ENCODE measurements around the gene PCK2. TPM values are rescaled to one million over a fixed set of nuclear protein-coding genes. Genes with fewer than 3 reads are reported as not detected.

PCK2 gene
- total and polyA plus RNA-seq, 2 of the 13 experiments (the other 11 are each of a cell fraction or from before 2014, with no cell fraction given) = 129 to 272 TPM

DNA sequence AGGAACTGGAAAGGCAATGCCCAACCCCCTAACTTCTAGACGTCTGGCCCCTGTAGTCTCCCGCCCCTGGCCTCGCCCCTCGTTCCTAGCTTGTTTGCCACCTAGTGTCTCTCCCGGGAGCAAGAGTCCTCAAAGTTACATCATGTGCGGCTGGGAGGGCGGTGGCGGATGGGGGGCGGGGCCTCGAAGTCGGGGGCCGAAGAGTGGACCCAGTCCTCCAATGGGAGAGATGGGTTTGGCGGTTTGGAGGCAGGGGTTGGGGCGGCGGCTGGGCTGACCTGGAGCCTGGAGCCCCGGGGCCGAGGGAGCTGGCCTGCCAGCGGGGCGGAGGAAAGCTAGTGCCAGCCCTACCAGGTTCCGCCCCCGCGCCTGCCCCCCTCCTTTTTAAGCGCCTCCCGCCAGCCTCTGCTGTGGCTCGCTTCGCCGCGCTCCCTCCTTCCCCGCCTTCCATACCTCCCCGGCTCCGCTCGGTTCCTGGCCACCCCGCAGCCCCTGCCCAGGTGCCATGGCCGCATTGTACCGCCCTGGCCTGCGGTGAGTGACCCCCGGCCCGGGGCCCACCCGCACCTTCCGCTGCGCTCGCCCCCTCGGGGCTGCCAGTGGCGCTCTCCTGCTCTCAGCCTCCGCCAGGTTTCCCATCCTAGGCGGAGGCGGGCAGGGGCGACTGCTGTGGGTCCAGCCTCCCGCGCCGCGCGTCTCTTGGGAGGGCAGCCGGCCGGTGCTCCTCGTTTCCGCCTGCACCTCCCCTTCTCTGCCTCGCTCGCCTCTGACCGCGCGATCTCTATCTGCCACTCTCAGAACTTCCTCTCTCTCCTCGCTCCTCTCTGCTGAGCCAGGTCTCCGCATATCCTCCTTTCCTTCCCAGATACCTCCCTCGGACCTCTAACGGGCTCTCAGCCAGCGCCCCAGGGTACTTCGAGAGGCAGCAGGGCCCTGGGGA is at the start of gene PCK2 (continued):
- TF ChIP-seq, protein P1, sequence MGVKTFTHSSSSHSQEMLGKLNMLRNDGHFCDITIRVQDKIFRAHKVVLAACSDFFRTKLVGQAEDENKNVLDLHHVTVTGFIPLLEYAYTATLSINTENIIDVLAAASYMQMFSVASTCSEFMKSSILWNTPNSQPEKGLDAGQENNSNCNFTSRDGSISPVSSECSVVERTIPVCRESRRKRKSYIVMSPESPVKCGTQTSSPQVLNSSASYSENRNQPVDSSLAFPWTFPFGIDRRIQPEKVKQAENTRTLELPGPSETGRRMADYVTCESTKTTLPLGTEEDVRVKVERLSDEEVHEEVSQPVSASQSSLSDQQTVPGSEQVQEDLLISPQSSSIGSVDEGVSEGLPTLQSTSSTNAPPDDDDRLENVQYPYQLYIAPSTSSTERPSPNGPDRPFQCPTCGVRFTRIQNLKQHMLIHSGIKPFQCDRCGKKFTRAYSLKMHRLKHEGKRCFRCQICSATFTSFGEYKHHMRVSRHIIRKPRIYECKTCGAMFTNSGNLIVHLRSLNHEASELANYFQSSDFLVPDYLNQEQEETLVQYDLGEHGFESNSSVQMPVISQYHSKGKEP (CRISPR knock-in tag; IDR thresholded peaks at IDR 0.05) = peak; percentile 89
- peak; percentile 86 for TF ChIP-seq CBX5 (CRISPR knock-in tag; IDR thresholded peaks at IDR 0.05; ENCODE audit: borderline replicate concordance)
- TF ChIP-seq, protein P2, sequence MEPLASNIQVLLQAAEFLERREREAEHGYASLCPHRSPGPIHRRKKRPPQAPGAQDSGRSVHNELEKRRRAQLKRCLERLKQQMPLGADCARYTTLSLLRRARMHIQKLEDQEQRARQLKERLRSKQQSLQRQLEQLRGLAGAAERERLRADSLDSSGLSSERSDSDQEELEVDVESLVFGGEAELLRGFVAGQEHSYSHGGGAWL (CRISPR knock-in tag; IDR thresholded peaks at IDR 0.05) = peak; percentile 99; the same call in 1 of the 2 replicates
- peak; percentile 68; the same call in 1 of the 2 replicates for TF ChIP-seq ONECUT2 (CRISPR knock-in tag; IDR thresholded peaks at IDR 0.05)
- TF ChIP-seq ZNF143 (CRISPR knock-in tag; IDR thresholded peaks at IDR 0.05) = peak; percentile 53
- TF ChIP-seq ZIK1 (CRISPR knock-in tag; IDR thresholded peaks at IDR 0.05; ENCODE audit: borderline replicate concordance, low read depth) = peak; percentile 90; the same call in 1 of the 2 replicates
- peak; percentile 96 for TF ChIP-seq ZC3H4 (CRISPR knock-in tag; IDR thresholded peaks at IDR 0.05; ENCODE audit: borderline replicate concordance)
- TF ChIP-seq MAFF (IDR thresholded peaks at IDR 0.05; ENCODE audit: low read depth, low read length) = no peak
- TF ChIP-seq, protein P3, sequence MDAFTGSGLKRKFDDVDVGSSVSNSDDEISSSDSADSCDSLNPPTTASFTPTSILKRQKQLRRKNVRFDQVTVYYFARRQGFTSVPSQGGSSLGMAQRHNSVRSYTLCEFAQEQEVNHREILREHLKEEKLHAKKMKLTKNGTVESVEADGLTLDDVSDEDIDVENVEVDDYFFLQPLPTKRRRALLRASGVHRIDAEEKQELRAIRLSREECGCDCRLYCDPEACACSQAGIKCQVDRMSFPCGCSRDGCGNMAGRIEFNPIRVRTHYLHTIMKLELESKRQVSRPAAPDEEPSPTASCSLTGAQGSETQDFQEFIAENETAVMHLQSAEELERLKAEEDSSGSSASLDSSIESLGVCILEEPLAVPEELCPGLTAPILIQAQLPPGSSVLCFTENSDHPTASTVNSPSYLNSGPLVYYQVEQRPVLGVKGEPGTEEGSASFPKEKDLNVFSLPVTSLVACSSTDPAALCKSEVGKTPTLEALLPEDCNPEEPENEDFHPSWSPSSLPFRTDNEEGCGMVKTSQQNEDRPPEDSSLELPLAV (CRISPR knock-in tag; conservative IDR thresholded peaks at IDR 0.05; ENCODE audit: low read depth) = no peak
- TF ChIP-seq RAD21 (CRISPR knock-in tag; IDR thresholded peaks at IDR 0.05) = peak; percentile 83
- peak; percentile 88 for TF ChIP-seq ZNF12 (CRISPR knock-in tag; IDR thresholded peaks at IDR 0.05)
- peak; percentile 97 for TF ChIP-seq BRCA1 (CRISPR knock-in tag; IDR thresholded peaks at IDR 0.05)
- TF ChIP-seq, protein P4, sequence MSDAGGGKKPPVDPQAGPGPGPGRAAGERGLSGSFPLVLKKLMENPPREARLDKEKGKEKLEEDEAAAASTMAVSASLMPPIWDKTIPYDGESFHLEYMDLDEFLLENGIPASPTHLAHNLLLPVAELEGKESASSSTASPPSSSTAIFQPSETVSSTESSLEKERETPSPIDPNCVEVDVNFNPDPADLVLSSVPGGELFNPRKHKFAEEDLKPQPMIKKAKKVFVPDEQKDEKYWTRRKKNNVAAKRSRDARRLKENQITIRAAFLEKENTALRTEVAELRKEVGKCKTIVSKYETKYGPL (CRISPR knock-in tag; IDR thresholded peaks at IDR 0.05) = peak; percentile 93
- TF ChIP-seq ZFYVE20 (CRISPR knock-in tag; IDR thresholded peaks at IDR 0.05; ENCODE audit: borderline replicate concordance, low read depth) = peak; percentile 96
- TF ChIP-seq, protein P5, sequence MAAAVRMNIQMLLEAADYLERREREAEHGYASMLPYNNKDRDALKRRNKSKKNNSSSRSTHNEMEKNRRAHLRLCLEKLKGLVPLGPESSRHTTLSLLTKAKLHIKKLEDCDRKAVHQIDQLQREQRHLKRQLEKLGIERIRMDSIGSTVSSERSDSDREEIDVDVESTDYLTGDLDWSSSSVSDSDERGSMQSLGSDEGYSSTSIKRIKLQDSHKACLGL (CRISPR knock-in tag; IDR thresholded peaks at IDR 0.05) = peak; percentile 98
- TF ChIP-seq, protein P6, sequence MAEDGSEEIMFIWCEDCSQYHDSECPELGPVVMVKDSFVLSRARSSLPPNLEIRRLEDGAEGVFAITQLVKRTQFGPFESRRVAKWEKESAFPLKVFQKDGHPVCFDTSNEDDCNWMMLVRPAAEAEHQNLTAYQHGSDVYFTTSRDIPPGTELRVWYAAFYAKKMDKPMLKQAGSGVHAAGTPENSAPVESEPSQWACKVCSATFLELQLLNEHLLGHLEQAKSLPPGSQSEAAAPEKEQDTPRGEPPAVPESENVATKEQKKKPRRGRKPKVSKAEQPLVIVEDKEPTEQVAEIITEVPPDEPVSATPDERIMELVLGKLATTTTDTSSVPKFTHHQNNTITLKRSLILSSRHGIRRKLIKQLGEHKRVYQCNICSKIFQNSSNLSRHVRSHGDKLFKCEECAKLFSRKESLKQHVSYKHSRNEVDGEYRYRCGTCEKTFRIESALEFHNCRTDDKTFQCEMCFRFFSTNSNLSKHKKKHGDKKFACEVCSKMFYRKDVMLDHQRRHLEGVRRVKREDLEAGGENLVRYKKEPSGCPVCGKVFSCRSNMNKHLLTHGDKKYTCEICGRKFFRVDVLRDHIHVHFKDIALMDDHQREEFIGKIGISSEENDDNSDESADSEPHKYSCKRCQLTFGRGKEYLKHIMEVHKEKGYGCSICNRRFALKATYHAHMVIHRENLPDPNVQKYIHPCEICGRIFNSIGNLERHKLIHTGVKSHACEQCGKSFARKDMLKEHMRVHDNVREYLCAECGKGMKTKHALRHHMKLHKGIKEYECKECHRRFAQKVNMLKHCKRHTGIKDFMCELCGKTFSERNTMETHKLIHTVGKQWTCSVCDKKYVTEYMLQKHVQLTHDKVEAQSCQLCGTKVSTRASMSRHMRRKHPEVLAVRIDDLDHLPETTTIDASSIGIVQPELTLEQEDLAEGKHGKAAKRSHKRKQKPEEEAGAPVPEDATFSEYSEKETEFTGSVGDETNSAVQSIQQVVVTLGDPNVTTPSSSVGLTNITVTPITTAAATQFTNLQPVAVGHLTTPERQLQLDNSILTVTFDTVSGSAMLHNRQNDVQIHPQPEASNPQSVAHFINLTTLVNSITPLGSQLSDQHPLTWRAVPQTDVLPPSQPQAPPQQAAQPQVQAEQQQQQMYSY (CRISPR knock-in tag; IDR thresholded peaks at IDR 0.05) = peak; percentile 95
- TF ChIP-seq HNRNPLL (IDR thresholded peaks at IDR 0.05; ENCODE audit: low read depth, low read length, poor library complexity, severe bottlenecking) = peak; percentile 82
- TF ChIP-seq MTF2 (CRISPR knock-in tag; IDR thresholded peaks at IDR 0.05; ENCODE audit: borderline replicate concordance) = no peak
- peak; percentile 89 for TF ChIP-seq ZNF768 (CRISPR knock-in tag; IDR thresholded peaks at IDR 0.05)
- peak; percentile 7; the same call in 1 of the 2 replicates for TF ChIP-seq RFX5 (IDR thresholded peaks at IDR 0.05; ENCODE audit: low read depth, low read length)
